Raji (cell line): ENCODE results near the gene ENPP5.

Source experiments
- POLR2A ChIP-seq: IDR thresholded peaks from 2 replicates; pipeline ENCODE4 v1.6.1; 2011; ENCODE audit warnings: low read depth, low read length, control low read depth; ENCODE audit not compliant: insufficient read depth

The ENPP5 gene

GRCh38 chr6:46170357-46171289, at the start of gene ENPP5:
TSS of gene ENPP5 (minus strand) at chr6:46170980. CDS start at chr6:46168262, 2,718 bp downstream.
- peak; percentile 86 for TF ChIP-seq POLR2A

GRCh38 chr6:46219661-46220060, 48.9 kb upstream of the ENPP5 start:
- TF ChIP-seq POLR2A, result no peak

GRCh38 chr6:46218457-46218856, 47.7 kb upstream of the ENPP5 start:
- TF ChIP-seq POLR2A, result no peak

- TF ChIP-seq POLR2A, result no peak
Measured at GRCh38 chr6:46217671-46218131, 46.9 kb upstream of the ENPP5 start.

GRCh38 chr6:46216879-46217278, 46.1 kb upstream of the ENPP5 start:
- no peak for TF ChIP-seq POLR2A

- no peak for TF ChIP-seq POLR2A
Measured at GRCh38 chr6:46215777-46216176, 45.0 kb upstream of the ENPP5 start.

GRCh38 chr6:46215213-46215612, 44.4 kb upstream of the ENPP5 start:
- TF ChIP-seq POLR2A, result no peak

- no peak for TF ChIP-seq POLR2A
Measured at GRCh38 chr6:46211917-46212316, 41.1 kb upstream of the ENPP5 start.

- TF ChIP-seq POLR2A, result no peak
Measured at GRCh38 chr6:46210294-46210693, 39.5 kb upstream of the ENPP5 start.

GRCh38 chr6:46208303-46208702, 37.5 kb upstream of the ENPP5 start:
- no peak for TF ChIP-seq POLR2A

- no peak for TF ChIP-seq POLR2A
Measured at GRCh38 chr6:46207174-46207573, 36.4 kb upstream of the ENPP5 start.

GRCh38 chr6:46204880-46205650, 34.3 kb upstream of the ENPP5 start:
- no peak for TF ChIP-seq POLR2A

- TF ChIP-seq POLR2A, result no peak
Measured at GRCh38 chr6:46203391-46204177, 32.8 kb upstream of the ENPP5 start.

- no peak for TF ChIP-seq POLR2A
Measured at GRCh38 chr6:46201702-46202101, 30.9 kb upstream of the ENPP5 start.

GRCh38 chr6:46199387-46199786, 28.6 kb upstream of the ENPP5 start:
- TF ChIP-seq POLR2A, result no peak
